ENCODE results near the gene TP53BP1.

- TF ChIP-seq CTCF (IDR thresholded peaks at IDR 0.05; ENCODE audit: low read length), result no peak
- no peak for TF ChIP-seq EZH2 (IDR thresholded peaks at IDR 0.05; ENCODE audit: borderline replicate concordance, low read length)
These were observed 29.0 kb downstream of the TP53BP1 start for GRCh38 chr15:43463998-43464397.

Data from OCI-LY1 (cell line).